Activated effector memory CD4-positive, alpha-beta T cell treated with anti-CD3 and anti-CD28 coated beads, Interleukin-2, amount 50 U/mL, for 16 hours (primary cell): ENCODE measurements around the gene FTO.

ENCODE experiments used
- DNase-seq: peaks from one replicate; pipeline ENCODE4 v3.0.0-alpha.2; 2020

FTO gene

DNA sequence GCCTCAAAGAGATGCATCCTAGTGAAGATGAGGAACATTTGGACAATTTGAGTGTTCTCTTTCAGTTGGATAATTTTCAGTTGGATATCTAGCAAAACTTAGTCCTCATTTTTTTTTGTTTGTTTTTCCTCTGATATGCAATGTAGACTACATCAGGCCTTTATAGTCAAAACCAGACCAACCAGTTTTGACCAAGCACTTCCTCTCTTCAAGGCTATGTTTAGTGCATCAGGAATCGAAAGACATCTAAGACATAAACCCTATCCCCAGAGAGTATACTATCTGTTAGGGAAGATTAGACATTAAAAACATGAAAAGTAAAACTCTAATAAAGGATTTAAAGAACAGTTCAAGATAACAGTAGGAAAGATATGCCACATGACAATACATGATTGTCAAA, 326.5 kb downstream of the FTO start:
- no peak for DNase-seq

DNA sequence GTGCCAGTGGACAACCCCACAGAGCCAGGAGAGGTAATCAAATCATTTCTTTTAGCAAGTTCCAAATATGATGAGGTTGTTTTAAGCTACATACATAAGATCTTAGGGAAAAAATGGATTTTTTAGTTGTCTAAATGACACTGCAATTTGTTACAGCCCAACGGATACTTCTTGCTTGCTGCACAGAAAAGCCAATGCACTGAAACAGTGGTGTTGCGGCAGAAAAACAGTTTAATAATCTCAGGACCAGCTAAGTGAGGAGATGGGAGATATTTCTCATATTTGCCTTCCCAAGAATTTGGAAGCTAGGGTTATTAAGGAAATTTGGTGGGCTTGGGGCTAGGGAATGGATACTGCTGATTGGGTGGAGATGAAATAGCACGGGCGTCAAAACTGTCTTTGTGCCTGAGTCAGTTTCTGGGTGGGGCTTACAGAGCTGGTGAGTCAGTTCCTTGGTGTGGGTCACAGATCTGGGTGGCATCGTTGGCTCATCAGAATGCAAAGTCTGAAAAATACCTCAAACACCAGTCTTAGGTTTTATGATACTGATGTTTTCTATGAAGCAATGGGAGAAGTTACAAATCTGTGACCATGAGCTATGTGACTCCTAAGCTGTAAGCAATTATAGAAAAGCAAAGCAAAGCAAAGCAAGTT, 327.3 kb downstream of the FTO start:
- DNase-seq: no peak

DNA sequence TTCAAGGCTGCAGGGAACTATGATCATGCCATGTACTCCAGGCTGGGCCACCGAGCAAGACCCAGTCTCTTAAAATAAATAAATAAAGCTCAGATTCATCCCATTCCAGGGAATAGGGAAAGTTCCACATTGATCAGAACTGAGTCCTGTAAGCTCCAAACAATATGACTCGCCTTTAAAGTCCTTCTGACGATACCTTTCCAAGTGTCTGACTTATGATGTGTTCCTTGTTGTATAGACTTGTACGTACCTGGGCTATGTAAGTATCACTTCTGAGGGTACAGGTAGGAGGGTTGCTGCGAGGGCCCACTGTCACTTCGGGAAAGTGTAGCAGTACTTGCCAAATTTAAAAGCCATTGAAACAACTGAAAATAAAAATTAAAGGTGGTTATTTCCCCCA, 329.8 kb downstream of the FTO start:
- DNase-seq: no peak

- DNase-seq: no peak
Observed at GRCh38 chr16:54034684-54035083, 330.7 kb downstream of the FTO start.

DNA sequence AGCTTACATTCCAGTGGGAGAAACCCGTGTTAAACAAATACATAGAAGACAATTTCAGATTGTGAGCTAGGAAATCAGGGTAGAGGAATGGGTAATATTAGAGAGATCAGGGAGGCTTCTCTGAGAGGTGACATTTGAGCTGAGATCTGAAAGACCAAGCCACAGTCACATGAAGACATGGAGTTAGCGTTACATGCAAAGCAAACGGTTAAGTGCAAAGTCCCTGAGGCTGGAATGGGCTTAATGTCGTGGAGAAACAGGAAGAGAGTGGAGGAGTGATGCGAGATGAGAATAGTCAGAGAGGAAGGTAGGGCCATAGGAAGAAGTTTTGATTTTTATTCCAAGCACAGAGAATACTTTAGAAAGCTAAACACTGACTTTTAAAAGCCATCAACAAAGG, 336.5 kb downstream of the FTO start:
- no peak for DNase-seq

DNA sequence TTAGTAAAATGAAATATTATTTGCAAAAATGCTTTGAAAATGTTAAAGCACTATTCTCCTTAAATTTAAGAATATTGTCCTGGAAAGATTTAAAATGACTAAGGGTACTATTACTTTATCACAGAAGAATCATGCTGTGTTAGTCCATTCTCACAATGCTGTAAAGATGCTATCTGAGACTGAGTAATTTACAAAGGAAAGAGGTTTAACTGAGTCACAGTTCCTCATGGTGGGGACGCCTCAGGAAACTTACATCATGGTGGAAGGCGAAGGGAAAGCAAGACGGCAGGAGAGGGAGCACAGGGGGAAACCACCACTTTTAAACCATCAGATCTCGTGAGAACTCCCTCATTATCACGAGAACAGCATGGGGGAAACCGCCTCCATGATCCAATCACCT, 337.0 kb downstream of the FTO start:
- DNase-seq: no peak

DNA sequence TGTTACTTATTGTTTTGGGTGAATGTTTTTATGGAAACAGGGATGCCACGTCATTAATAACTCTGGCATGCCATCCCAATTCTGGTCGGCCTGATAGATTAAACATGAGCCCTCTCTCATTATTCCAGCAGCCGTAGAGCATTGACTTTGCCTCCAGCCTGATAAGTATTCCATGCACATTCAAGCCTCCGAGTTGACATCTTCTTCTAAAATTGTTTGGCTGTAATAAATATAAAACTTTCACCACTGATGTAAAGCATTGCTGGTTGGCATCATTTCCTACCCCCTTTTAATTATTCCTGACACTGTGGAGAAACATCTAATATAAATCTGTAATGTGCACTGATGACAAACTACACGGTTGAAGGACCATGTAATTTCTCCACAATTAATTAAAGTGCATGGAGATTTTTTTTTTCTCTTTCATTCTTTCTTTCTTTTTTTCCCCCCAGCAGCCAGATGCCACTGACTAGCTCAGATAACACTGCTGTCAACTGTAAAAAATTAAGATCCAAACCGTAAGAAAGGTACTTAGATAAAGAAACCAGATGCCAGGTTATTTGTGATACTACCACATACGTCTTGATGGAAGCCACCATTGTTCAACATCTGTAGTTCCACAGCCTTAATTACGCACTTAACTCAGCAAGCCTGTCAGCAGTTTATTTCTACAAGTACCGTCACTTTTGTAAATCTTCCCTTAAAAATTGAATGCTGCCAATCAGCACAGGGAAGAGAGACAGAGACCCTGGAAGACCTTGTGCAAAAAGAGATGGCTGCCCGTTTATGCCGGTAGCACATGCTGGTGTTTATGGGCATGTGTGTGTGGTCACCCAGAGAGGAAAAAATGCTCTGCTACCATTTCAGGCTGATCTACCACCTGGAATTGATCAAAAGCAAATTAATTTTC, 344.9 kb downstream of the FTO start:
- no peak for DNase-seq

GRCh38 chr16:54049591-54050458, 345.9 kb downstream of the FTO start:
- no peak for DNase-seq

DNA sequence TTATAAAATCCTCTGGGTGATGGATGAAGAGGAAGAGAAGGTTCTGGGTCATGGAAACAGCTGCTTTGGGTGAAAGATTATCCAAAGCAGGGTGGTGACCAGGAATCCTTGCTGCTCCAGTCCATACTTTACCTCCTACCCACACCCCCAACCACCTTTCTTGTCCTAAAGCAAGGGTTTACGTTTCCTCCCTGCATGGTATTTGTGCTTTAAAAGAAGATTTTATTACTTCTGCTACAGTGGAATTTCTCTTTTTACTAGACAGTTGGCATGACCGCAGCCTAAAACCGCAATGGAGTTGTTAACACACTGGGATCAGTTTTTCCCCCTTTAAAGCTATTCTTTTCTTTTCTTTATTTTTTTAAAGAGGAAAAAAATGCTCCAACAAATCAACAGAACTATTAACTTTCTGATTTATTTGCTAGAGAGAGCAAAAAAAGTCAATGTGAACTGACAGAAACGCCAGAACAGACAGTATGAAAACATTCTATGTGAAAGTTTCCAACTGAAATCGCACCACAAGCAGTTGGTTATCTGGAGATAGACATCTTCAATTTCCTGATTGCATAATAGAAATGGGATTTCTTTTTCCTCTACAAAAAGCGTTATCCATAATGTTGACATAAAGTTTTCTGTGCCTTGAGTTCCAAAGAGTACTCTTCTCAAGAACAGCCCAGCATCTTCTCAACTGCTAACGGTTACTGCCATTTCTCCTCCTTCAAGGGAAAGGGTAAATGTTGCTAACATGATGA, 346.7 kb downstream of the FTO start:
- DNase-seq: no peak

DNA sequence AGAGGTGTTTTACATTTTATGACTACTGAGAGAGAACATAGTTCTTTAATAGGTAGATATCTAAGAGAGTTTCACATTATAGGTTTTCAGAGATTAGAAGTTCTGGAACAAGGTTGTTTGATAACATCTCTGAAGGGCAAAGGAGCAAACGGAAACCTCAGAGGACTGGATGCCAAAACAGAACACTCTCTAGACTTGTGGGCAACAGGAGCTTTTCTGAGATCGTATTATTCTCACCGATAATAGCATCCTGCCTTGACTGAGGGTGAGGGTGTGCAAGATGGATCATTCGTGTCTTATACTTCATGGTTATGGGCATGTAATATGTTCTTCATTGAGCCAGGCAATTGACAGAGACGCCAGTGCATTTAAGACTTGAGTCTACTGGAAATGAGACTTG, 347.9 kb downstream of the FTO start:
- DNase-seq: no peak

DNA sequence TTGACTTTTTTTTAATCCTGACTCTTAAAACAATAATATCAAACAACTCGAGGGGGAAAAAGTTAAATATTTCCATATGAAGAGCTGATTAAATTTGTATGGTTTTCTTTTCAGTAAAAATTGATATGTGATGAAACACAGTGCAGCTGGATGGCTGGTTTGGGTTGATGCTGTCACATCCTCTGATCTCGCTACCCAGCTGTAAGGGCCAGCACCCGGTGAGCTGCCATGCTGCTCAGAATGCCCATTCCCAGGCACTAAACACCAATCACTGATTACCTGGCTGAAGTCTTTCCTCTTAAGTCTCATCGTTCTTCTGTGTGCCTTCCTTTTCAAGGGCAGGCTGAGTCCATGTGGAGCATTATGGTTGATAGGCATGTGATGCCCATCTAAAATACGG, 348.3 kb downstream of the FTO start:
- no peak for DNase-seq

DNA sequence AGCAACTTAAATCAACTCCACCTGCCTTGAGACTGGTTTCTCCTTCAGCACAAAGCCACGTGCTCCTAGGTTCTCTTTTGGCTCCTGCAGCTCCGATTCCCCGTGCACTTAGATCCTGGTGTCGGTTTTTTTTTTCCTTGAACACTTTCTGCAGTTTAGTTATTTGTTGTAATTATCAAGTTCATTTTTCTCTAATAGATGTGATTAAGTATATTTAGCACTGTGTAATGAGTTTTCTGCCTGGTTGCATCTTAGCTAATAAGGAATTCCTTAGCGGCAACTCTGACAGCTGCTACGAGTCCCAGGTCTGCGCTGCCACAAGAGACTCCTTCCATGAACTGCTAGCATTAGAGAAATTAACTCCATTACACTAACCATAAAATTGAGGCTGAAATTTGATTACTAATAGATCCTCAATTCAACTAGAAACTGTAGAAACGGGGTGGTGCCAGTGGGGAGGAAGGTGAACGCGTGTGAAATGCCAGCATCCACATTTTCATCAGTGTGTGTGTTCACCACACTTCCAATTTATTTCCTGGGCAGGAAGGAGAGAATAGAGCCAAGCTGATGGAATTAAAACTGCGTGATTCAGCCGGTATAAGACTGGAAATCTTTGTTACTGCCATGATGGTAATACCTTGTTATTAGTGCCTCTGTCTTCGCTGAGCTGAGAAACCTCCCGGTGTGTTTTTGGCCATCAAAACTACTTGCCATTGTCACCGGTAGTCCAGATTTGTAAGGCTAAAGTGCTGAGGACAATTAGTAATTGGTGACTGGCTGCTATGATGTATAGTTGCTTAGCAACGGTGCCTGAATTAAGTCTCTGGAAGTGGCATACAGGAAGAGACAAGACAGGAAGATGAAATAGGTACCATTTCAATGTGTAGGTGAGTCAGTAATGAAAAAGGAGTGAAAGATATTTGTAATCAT, 350.2 kb downstream of the FTO start:
- no peak for DNase-seq

- DNase-seq: no peak
Observed at GRCh38 chr16:54055191-54055590, 351.2 kb downstream of the FTO start.

GRCh38 chr16:54055864-54056263, 351.9 kb downstream of the FTO start:
- no peak for DNase-seq

DNA sequence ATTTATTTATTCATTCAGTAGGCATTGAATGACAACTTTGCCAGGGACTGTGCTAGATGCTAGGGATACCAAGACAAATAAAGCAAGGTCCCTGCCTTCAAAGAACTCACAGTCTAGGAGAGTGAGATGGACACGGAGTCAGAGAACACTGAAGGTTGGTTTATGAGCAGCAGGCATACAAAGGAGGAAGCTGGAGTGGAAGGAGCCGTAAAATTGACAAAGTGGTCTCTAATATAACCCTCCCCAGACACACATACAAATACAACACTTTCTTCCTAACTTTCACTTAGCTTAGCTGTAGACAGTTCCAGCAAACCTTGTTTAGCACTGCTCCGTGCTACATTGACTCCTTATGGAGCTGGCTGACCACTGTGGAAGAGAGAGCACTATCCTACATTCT, 353.0 kb downstream of the FTO start:
- DNase-seq: no peak

DNA sequence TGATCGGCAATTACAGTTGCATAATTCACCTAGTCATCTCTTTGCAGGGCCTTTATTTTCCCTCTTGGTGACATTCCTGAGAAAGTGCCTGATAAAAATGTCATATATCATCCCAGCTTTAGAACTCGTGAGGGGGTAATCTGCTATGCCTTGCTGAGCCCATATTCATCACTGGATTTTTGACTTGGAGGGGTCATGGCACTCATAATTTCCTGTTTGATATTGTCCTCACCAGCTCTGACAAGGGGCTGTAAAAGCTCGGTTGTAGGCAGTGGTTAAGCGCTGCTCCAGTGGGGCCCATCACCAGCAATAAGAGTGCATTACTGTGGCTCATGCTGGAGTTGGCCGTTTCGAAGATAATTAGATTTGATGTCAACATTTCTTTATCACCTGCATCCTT, 355.4 kb downstream of the FTO start:
- no peak for DNase-seq

- DNase-seq: no peak
Observed at GRCh38 chr16:54060599-54061421, 356.9 kb downstream of the FTO start.

GRCh38 chr16:54061454-54061853, 357.5 kb downstream of the FTO start:
- no peak for DNase-seq

DNA sequence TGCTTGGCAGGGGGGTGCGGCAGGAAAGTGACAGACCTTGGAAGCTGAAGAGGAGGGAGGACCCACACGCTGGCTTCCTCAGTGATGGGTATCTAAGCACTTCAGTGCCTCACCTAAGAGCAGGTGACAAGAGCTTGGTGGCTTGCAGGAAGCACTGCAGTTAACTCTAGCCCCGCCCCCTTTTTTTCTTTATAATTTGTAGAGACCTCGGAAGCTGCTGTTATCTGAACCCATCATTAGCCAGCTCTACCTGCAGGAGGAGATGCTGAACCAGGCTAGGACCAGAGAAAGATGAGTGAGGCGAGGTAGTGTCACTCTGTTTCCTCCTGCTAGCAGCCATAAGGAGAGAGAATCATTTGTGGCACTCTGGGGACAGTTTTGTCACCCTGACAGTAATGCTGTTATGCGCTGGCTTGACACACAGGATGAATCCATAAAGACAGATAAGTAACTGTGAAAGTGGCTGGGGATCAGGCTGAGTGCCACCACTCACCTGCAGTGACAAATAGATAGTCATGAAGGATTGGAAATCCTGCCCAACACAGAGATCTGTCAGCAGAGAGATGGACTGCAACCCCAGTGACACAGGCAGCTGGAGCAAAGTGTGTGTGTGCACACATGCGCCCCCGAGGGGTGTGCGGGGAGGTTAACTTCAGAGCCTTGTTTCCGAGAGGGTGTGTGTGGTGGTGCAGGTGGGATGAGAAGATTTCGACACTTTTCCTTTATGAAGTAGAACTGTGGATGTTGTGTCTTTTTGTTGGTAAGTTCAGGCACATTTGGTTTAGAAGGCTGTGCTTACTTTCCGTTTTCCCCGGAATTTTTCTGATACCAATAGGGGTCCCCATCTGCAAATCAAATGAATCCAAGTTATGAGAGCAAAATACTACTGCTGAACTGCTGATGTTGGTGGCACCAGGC, 358.7 kb downstream of the FTO start:
- no peak for DNase-seq
